ENCODE data around the gene YPEL3. TPM values are rescaled to one million over a fixed set of nuclear protein-coding genes. Genes with fewer than 3 reads are reported as not detected.
A peak's percentile ranks its signal among the peaks of the same experiment; 100 is the strongest.

Gene YPEL3
- total RNA-seq, 1 experiment from 2014 or later, result 52.7 TPM

- TF ChIP-seq STAT6 (CRISPR knock-in tag; conservative IDR thresholded peaks at IDR 0.05; ENCODE audit: low read depth), result no peak
- no peak for TF ChIP-seq NR2C2 (CRISPR knock-in tag; IDR thresholded peaks at IDR 0.05)
- TF ChIP-seq ZNF532 (CRISPR knock-in tag; IDR thresholded peaks at IDR 0.05; ENCODE audit: borderline replicate concordance), result no peak
- TF ChIP-seq ATF1 (CRISPR knock-in tag; IDR thresholded peaks at IDR 0.05), result peak; percentile 86; the same call in 1 of the 2 replicates
- TF ChIP-seq ZNF219 (CRISPR knock-in tag; IDR thresholded peaks at IDR 0.05; ENCODE audit: borderline replicate concordance), result no peak
- peak; percentile 83 for TF ChIP-seq ZNF232 (CRISPR knock-in tag; IDR thresholded peaks at IDR 0.05)
- no peak for TF ChIP-seq E2F4 (CRISPR knock-in tag; IDR thresholded peaks at IDR 0.05; ENCODE audit: borderline replicate concordance, low read depth)
- TF ChIP-seq TEAD1 (CRISPR knock-in tag; IDR thresholded peaks at IDR 0.05), result peak; percentile 76
- peak; percentile 41; the same call in 1 of the 2 replicates for TF ChIP-seq PREB (CRISPR knock-in tag; IDR thresholded peaks at IDR 0.05; ENCODE audit: borderline replicate concordance)
- TF ChIP-seq FOXK1 (CRISPR knock-in tag; IDR thresholded peaks at IDR 0.05), result no peak
- no peak for TF ChIP-seq ZNF416 (CRISPR knock-in tag; IDR thresholded peaks at IDR 0.05)
- peak; percentile 86 for TF ChIP-seq GABPB1 (CRISPR knock-in tag; IDR thresholded peaks at IDR 0.05)
- TF ChIP-seq ZNF317 (CRISPR knock-in tag; IDR thresholded peaks at IDR 0.05; ENCODE audit: borderline replicate concordance, low read depth), result peak; percentile 39; the same call in 1 of the 2 replicates
- peak; percentile 99 for TF ChIP-seq NFE2L1 (CRISPR knock-in tag; IDR thresholded peaks at IDR 0.05)
- no peak; the same call in 1 of the 2 replicates for TF ChIP-seq PRDM15 (CRISPR knock-in tag; IDR thresholded peaks at IDR 0.05)
- peak; percentile 89 for TF ChIP-seq MYBL2 (CRISPR knock-in tag; IDR thresholded peaks at IDR 0.05)
- TF ChIP-seq GTF2I (CRISPR knock-in tag; conservative IDR thresholded peaks at IDR 0.05), result no peak
- no peak for TF ChIP-seq MLX (CRISPR knock-in tag; IDR thresholded peaks at IDR 0.05)
- no peak for TF ChIP-seq CTCF (IDR thresholded peaks at IDR 0.05)
- TF ChIP-seq ZBTB43 (CRISPR knock-in tag; IDR thresholded peaks at IDR 0.05), result no peak
These were observed 30.7 kb downstream of the YPEL3 start, which contains the start of gene ALDOA (continued) for GRCh38 chr16:30065102-30065942.

All from WTC11 (cell line).